B cell (primary cell): ENCODE data around the gene ZSCAN10.
"Not testable (repeated sequence)": the region's sequence is repeated elsewhere in the genome, so short reads cannot be mapped to it uniquely, and the experiment has no call there.

Experiments used
- CTCF ChIP-seq: fragments of 200-600 bp; IDR thresholded peaks from one replicate; pipeline ENCODE4 v1.8.0; 2022; ENCODE audit warnings: antibody characterized with exemption, mild to moderate bottlenecking
- EZH2 ChIP-seq: IDR thresholded peaks from 2 replicates; pipeline ENCODE4 v1.6.1; 2012; ENCODE audit warnings: borderline replicate concordance, low read depth, mild to moderate bottlenecking, moderate library complexity, low read length; ENCODE audit not compliant: insufficient read depth, poor library complexity, severe bottlenecking

GRCh38 chr16:3083408-3083807 is 15.7 kb downstream of the ZSCAN10 start:
- TF ChIP-seq EZH2, CTCF: not testable (repeated sequence)
